Hepatocyte (in vitro differentiated cells): ENCODE data around the gene URAD. TPM values are rescaled to one million over a fixed set of nuclear protein-coding genes. Genes with fewer than 3 reads are reported as not detected.
A peak's percentile ranks its signal among the peaks of the same experiment; 100 is the strongest.

Experiments
- DNase-seq: peaks from one replicate; pipeline ENCODE4 v3.0.0-alpha.2; 2016; ENCODE audit warnings: low spot score
- H2AFZ ChIP-seq: fragments of 200-600 bp; sonication (generic); 2 replicates; pipeline ENCODE4 v1.6.0; 2016; ENCODE audit warnings: antibody characterized with exemption, mild to moderate bottlenecking
- H3K27ac ChIP-seq: fragments of 200-600 bp; sonication (generic); 2 replicates; pipeline ENCODE4 v1.5.1; 2016; ENCODE audit warnings: mild to moderate bottlenecking
- H3K27me3 ChIP-seq: fragments of 200-600 bp; sonication (generic); 2 replicates; pipeline ENCODE4 v1.6.1; 2016
- H3K36me3 ChIP-seq: fragments of 200-600 bp; sonication (generic); replicated peaks from 2 replicates; pipeline ENCODE4 v1.5.1; 2016; ENCODE audit warnings: low read depth; ENCODE audit not compliant: insufficient read depth
- H3K4me1 ChIP-seq: fragments of 200-600 bp; sonication (generic); 2 replicates; pipeline ENCODE4 v1.5.1; 2016; ENCODE audit warnings: mild to moderate bottlenecking, moderate library complexity; ENCODE audit not compliant: insufficient read depth
- H3K4me2 ChIP-seq: fragments of 200-600 bp; sonication (generic); 2 replicates; pipeline ENCODE4 v1.6.0; 2016
- H3K4me3 ChIP-seq: fragments of 200-600 bp; sonication (generic); 2 replicates; pipeline ENCODE4 v1.5.1; 2016; ENCODE audit warnings: mild to moderate bottlenecking
- H3K79me2 ChIP-seq: fragments of 200-600 bp; sonication (generic); 2 replicates; pipeline ENCODE4 v1.6.0; 2017; ENCODE audit warnings: mild to moderate bottlenecking
- H3K9me2 ChIP-seq: fragments of 200-600 bp; sonication (generic); replicated peaks from 2 replicates; pipeline ENCODE4 v1.6.0; 2017; ENCODE audit warnings: mild to moderate bottlenecking; ENCODE audit not compliant: insufficient read depth
- H3K9me3 ChIP-seq: fragments of 200-600 bp; sonication (generic); 2 replicates; pipeline ENCODE4 v1.5.1; 2016; ENCODE audit warnings: low read depth, mild to moderate bottlenecking
- H4K20me1 ChIP-seq: fragments of 200-600 bp; sonication (generic); 2 replicates; pipeline ENCODE4 v1.6.0; 2016; ENCODE audit warnings: mild to moderate bottlenecking; ENCODE audit not compliant: insufficient read depth, poor library complexity, severe bottlenecking
- CTCF ChIP-seq: fragments of 200-600 bp; sonication (generic); IDR thresholded peaks from 2 replicates; pipeline ENCODE4 v1.5.1; 2016; ENCODE audit warnings: antibody characterized with exemption, mild to moderate bottlenecking; ENCODE audit not compliant: poor library complexity
- EZH2 ChIP-seq: fragments of 200-600 bp; sonication (generic); IDR thresholded peaks from 2 replicates; pipeline ENCODE4 v1.6.1; 2016; ENCODE audit warnings: antibody characterized with exemption, mild to moderate bottlenecking, borderline replicate concordance
- EZH2phosphoT487 ChIP-seq: fragments of 200-600 bp; sonication (generic); IDR thresholded peaks from one replicate; pipeline ENCODE4 v1.6.1; 2018; ENCODE audit warnings: antibody characterized with exemption, mild to moderate bottlenecking, low read depth, moderate library complexity; ENCODE audit not compliant: unreplicated experiment, severe bottlenecking
- WGBS: methylation state at CpG from one replicate; pipeline ENCODE4 v1.1.6; 2016; ENCODE audit warnings: low lambda C conversion rate; ENCODE audit errors: missing lambda C conversion rate; 5-methylcytosine and 5-hydroxymethylcytosine counted together
- polyA plus RNA-seq: library from polyadenylated mRNA; unstranded; fragments of >200 nt; fragmentation: Nextera tagmentation; extraction: Ambion mirVana; gene quantifications from 2 replicates; pipeline ENCODE4 v1.2.1, GENCODE V29; 2016
- total RNA-seq: library from RNA; depleted of rRNA; stranded (reverse); fragments of >200 nt; gene quantifications from 2 replicates; pipeline ENCODE4 v1.2.3, GENCODE V29; 2014

Gene URAD
- total and polyA plus RNA-seq, 2 experiments from 2014 or later = 18.2 to 35.7 TPM

GRCh38 chr13:27967736-27968315 lies 20.7 kb downstream of the URAD start:
- peak overlapping the region; percentile 98 for H3K27ac ChIP-seq
- peak overlapping the region; percentile 58 for H3K4me3 ChIP-seq
- H2AFZ ChIP-seq = peak overlapping the region; percentile 20
- no peaks in the 10 kb centered on the region for H3K36me3 ChIP-seq
- no peak for TF ChIP-seq EZH2phosphoT487
- no peak for TF ChIP-seq EZH2
- TF ChIP-seq CTCF = no peak
- H3K4me1 ChIP-seq = peaks cover 22% of the 10 kb centered on the region
- H3K9me2 ChIP-seq = no peaks in the 10 kb centered on the region
- H3K4me2 ChIP-seq = peak overlapping the region; percentile 92
- H4K20me1 ChIP-seq = peaks cover 6% of the 10 kb centered on the region
- H3K9me3 ChIP-seq = no peaks in the 10 kb centered on the region
- no peak for DNase-seq
- WGBS = 3% methylated on average over 33 of the region's 33 CpGs
- peaks cover 92% of the 10 kb centered on the region for H3K27me3 ChIP-seq
- H3K79me2 ChIP-seq = peaks cover 61% of the 10 kb centered on the region

- Histone ChIP-seq H3K36me3 (no peaks in the 10 kb centered on the region), H3K4me3 (peak overlapping the region; percentile 58), H3K27me3 (peaks cover 86% of the 10 kb centered on the region), H3K4me2 (peak overlapping the region; percentile 92), H3K79me2 (peaks cover 61% of the 10 kb centered on the region), H3K9me3 (no peaks in the 10 kb centered on the region), H3K4me1 (peaks cover 27% of the 10 kb centered on the region), H3K27ac (peak overlapping the region; percentile 98), H4K20me1 (peaks cover 6% of the 10 kb centered on the region), H3K9me2 (no peaks in the 10 kb centered on the region), H2AFZ (no peak overlapping the region)
- TF ChIP-seq EZH2 (no peak), EZH2phosphoT487 (peak; percentile 19)
- WGBS = 8% methylated on average over 18 of the region's 18 CpGs
- no peak for DNase-seq
Measured at GRCh38 chr13:27967203-27967735, 21.2 kb downstream of the URAD start.

GRCh38 chr13:27966641-27967202 lies 21.8 kb downstream of the URAD start:
- H3K27ac ChIP-seq = peak overlapping the region; percentile 98

GRCh38 chr13:27965740-27966640 lies 22.5 kb downstream of the URAD start:
- peak overlapping the region; percentile 98 for H3K27ac ChIP-seq
- no peak overlapping the region for H2AFZ ChIP-seq
- TF ChIP-seq EZH2 (peak; percentile 79), CTCF (no peak)
- H3K4me1 ChIP-seq = peaks cover 39% of the 10 kb centered on the region
- peaks cover 6% of the 10 kb centered on the region for H4K20me1 ChIP-seq
- H3K4me3 ChIP-seq = peak overlapping the region; percentile 58
- no peak for DNase-seq
- peaks cover 78% of the 10 kb centered on the region for H3K27me3 ChIP-seq
- H3K79me2 ChIP-seq = peaks cover 66% of the 10 kb centered on the region
- H3K36me3 ChIP-seq = no peaks in the 10 kb centered on the region
- no peaks in the 10 kb centered on the region for H3K9me2 ChIP-seq
- no peaks in the 10 kb centered on the region for H3K9me3 ChIP-seq
- peak overlapping the region; percentile 92 for H3K4me2 ChIP-seq
- 8% methylated on average over 45 of the region's 45 CpGs for WGBS

More at GRCh38 chr13:27966641-27967202, 21.8 kb downstream of the URAD start:
- no peak for DNase-seq
- Histone ChIP-seq H3K4me3 (peak overlapping the region; percentile 58), H3K79me2 (peaks cover 64% of the 10 kb centered on the region), H3K36me3 (no peaks in the 10 kb centered on the region), H3K4me1 (peaks cover 32% of the 10 kb centered on the region), H3K4me2 (peak overlapping the region; percentile 92), H3K27me3 (peaks cover 82% of the 10 kb centered on the region), H3K9me3 (no peaks in the 10 kb centered on the region), H3K9me2 (no peaks in the 10 kb centered on the region), H4K20me1 (peaks cover 6% of the 10 kb centered on the region), H2AFZ (no peak overlapping the region)
- WGBS = 7% methylated on average over 32 of the region's 38 CpGs
- TF ChIP-seq EZH2 (no peak), EZH2phosphoT487 (peak; percentile 34)
